Measurements from ENCODE around the gene MMEL1.

MMEL1 gene

GRCh38 chr1:2650967-2651645, 18.3 kb upstream of the MMEL1 start:
- ChIA-PET POLR2A (no interaction called here), CTCF (no interaction called here)
- no peak for DNase-seq (ENCODE audit: extremely low spot score)
- TF ChIP-seq, protein P1, sequence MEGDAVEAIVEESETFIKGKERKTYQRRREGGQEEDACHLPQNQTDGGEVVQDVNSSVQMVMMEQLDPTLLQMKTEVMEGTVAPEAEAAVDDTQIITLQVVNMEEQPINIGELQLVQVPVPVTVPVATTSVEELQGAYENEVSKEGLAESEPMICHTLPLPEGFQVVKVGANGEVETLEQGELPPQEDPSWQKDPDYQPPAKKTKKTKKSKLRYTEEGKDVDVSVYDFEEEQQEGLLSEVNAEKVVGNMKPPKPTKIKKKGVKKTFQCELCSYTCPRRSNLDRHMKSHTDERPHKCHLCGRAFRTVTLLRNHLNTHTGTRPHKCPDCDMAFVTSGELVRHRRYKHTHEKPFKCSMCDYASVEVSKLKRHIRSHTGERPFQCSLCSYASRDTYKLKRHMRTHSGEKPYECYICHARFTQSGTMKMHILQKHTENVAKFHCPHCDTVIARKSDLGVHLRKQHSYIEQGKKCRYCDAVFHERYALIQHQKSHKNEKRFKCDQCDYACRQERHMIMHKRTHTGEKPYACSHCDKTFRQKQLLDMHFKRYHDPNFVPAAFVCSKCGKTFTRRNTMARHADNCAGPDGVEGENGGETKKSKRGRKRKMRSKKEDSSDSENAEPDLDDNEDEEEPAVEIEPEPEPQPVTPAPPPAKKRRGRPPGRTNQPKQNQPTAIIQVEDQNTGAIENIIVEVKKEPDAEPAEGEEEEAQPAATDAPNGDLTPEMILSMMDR (IDR thresholded peaks at IDR 0.05; ENCODE audit: control extremely low read depth, extremely low read depth, low read depth, missing control alignments): no peak

GRCh38 chr1:2646837-2647236, 14.0 kb upstream of the MMEL1 start:
- POLR2A ChIA-PET: no interaction called here
- TF ChIP-seq, protein P1 (IDR thresholded peaks at IDR 0.05; ENCODE audit: control extremely low read depth, extremely low read depth, low read depth, missing control alignments): no peak
- CTCF ChIA-PET: no interaction called here
- DNase-seq (ENCODE audit: extremely low spot score): no peak

GRCh38 chr1:2645776-2646175, 13.0 kb upstream of the MMEL1 start:
- ChIA-PET POLR2A (no interaction called here), CTCF (interaction anchor here (1.1 kb wide), 1 partner anchor 98 kb away, joined by 3 read pairs; no protein-coding TSS in a partner anchor)
- no peak for DNase-seq (ENCODE audit: extremely low spot score)
- TF ChIP-seq, protein P1 (IDR thresholded peaks at IDR 0.05; ENCODE audit: control extremely low read depth, extremely low read depth, low read depth, missing control alignments): no peak

DNA sequence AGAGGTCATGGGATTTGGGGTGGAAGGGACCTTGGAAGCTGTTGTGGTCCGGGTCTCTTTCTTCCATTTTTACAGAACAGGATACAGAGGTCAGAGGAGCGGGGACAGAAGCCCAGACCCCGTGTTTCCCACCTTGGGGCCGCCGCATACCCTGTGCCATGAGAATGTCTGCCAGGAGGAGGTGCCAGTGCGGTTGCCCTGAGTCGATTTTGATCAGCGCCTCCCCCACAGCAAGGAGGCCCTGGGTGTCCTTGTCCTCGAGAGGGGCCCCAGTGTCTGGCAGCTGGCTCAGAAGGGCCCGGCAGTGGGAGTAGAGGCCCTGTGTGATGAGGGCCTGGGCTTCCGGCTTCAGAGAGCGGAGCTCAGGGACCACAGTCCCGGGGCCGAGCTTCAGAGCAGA, 12.3 kb upstream of the MMEL1 start:
- TF ChIP-seq, protein P1 (IDR thresholded peaks at IDR 0.05; ENCODE audit: control extremely low read depth, extremely low read depth, low read depth, missing control alignments): no peak
- CTCF ChIA-PET: interaction anchor here (0.8 to 1.1 kb wide), 2 partner anchors 83 to 98 kb away, joined by 3 read pairs; no protein-coding TSS in a partner anchor
- no peak for DNase-seq (ENCODE audit: extremely low spot score)
- POLR2A ChIA-PET: no interaction called here

GRCh38 chr1:2644591-2645101, 11.8 kb upstream of the MMEL1 start:
- POLR2A ChIA-PET: no interaction called here
- CTCF ChIA-PET: interaction anchor here (0.8 to 1.3 kb wide), 3 partner anchors 57 to 97 kb away, joined by 3 read pairs; no protein-coding TSS in a partner anchor
- TF ChIP-seq, protein P1 (IDR thresholded peaks at IDR 0.05; ENCODE audit: control extremely low read depth, extremely low read depth, low read depth, missing control alignments): no peak

GRCh38 chr1:2644171-2644570, 11.4 kb upstream of the MMEL1 start:
- ChIA-PET POLR2A (no interaction called here), CTCF (interaction anchor here (0.8 to 1.3 kb wide), 2 partner anchors 57 to 82 kb away, joined by 3 read pairs; no protein-coding TSS in a partner anchor)
- TF ChIP-seq, protein P1 (IDR thresholded peaks at IDR 0.05; ENCODE audit: control extremely low read depth, extremely low read depth, low read depth, missing control alignments): no peak
- DNase-seq (ENCODE audit: extremely low spot score): no peak

More at GRCh38 chr1:2644591-2645101, 11.8 kb upstream of the MMEL1 start:
- no peak for DNase-seq (ENCODE audit: extremely low spot score)

Data from GM10248 (cell line).